OCI-LY1 (cell line): Measurements from ENCODE around the gene CALU.

Experiments used
- EZH2 ChIP-seq: fragments of 200-600 bp; sonication (generic), shearing (Covaris generic); IDR thresholded peaks from 2 replicates; pipeline ENCODE4 v1.8.0; 2017; ENCODE audit warnings: borderline replicate concordance, mixed run types, mild to moderate bottlenecking, antibody characterized with exemption, low read length, moderate library complexity, mixed read lengths
- TF ChIP-seq, protein P1 (sequence below): fragments of 200-600 bp; sonication (generic), shearing (Covaris generic); IDR thresholded peaks from 2 replicates; pipeline ENCODE4 v1.5.1; 2017; ENCODE audit warnings: mild to moderate bottlenecking, antibody characterized with exemption, low read length, moderate library complexity, mixed read lengths

DNA sequence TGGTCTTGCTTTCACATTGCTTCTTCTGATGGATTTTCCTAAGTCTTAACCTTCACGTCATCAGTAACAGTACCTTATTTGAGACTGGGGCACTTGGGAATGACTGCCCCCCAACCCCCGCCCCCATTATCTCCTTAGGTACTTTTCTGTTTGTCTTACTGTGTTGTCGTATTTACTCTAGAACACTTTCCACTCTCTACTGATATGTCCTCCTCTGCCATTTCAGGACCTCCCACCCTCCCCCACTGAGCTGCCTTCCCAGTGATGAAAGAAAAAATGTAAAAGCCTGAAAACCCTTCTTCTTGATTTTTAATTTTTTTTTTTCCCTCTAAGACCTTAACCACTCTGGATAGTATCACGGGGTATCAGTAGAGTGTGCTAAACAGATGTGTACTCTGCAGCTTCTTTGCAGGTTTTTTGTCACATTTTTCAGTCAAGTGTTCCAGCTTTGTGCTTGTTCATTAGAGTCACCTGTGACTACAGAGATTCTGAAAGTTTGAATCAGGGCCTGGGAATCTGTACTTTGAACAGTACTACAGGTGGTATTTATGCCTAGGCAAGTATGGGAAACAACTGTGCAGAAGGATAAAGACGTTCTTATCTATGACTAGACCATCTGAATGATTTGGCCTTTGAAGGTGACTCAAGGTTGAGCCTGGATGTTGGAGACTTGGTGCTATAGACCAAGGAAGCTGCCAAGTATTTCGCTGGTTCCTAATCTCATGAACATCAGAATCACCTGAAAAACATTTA lies 8.3 kb downstream of the CALU start:
- TF ChIP-seq, protein P1, sequence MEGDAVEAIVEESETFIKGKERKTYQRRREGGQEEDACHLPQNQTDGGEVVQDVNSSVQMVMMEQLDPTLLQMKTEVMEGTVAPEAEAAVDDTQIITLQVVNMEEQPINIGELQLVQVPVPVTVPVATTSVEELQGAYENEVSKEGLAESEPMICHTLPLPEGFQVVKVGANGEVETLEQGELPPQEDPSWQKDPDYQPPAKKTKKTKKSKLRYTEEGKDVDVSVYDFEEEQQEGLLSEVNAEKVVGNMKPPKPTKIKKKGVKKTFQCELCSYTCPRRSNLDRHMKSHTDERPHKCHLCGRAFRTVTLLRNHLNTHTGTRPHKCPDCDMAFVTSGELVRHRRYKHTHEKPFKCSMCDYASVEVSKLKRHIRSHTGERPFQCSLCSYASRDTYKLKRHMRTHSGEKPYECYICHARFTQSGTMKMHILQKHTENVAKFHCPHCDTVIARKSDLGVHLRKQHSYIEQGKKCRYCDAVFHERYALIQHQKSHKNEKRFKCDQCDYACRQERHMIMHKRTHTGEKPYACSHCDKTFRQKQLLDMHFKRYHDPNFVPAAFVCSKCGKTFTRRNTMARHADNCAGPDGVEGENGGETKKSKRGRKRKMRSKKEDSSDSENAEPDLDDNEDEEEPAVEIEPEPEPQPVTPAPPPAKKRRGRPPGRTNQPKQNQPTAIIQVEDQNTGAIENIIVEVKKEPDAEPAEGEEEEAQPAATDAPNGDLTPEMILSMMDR: no peak
- no peak for TF ChIP-seq EZH2
